PC-3 (cell line): Measurements from ENCODE around the gene SMIM14.

Experiments
- EZH2 ChIP-seq: fragments of 300-600 bp; sonication (generic); IDR thresholded peaks from one replicate; pipeline ENCODE4 v1.6.1; 2017; ENCODE audit warnings: antibody characterized with exemption, mild to moderate bottlenecking, low read length; ENCODE audit not compliant: unreplicated experiment
- TF ChIP-seq, protein P1 (sequence below): fragments of 300-600 bp; sonication (generic); conservative IDR thresholded peaks from 2 replicates; pipeline ENCODE4 v1.5.1; 2017; ENCODE audit warnings: antibody characterized with exemption, low read depth, mild to moderate bottlenecking, low read length

DNA sequence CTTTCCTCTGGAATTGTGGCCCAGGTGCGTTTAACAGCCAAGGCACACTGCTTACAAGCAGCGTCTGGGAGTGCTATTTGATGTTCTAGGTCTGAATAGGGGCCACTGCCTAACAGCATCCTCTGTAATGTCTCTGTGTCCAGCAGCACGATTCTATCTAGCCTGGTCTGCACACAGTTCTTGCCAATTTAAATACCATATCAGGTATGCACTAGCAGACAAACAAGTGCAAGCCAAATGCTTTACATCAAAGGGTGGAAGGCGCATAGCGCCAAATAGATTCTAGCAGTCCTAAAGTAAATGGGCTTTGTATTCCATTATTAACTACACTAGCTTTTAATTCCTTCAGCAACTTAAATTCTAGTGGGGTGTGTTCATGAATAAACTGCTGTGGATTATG lies 95.6 kb downstream of the SMIM14 start:
- TF ChIP-seq, protein P1, sequence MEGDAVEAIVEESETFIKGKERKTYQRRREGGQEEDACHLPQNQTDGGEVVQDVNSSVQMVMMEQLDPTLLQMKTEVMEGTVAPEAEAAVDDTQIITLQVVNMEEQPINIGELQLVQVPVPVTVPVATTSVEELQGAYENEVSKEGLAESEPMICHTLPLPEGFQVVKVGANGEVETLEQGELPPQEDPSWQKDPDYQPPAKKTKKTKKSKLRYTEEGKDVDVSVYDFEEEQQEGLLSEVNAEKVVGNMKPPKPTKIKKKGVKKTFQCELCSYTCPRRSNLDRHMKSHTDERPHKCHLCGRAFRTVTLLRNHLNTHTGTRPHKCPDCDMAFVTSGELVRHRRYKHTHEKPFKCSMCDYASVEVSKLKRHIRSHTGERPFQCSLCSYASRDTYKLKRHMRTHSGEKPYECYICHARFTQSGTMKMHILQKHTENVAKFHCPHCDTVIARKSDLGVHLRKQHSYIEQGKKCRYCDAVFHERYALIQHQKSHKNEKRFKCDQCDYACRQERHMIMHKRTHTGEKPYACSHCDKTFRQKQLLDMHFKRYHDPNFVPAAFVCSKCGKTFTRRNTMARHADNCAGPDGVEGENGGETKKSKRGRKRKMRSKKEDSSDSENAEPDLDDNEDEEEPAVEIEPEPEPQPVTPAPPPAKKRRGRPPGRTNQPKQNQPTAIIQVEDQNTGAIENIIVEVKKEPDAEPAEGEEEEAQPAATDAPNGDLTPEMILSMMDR, result no peak
- no peak for TF ChIP-seq EZH2
